ENCODE data around the gene ATG16L2.
"Not testable (repeated sequence)": the region's sequence is repeated elsewhere in the genome, so short reads cannot be mapped to it uniquely, and the experiment has no call there.

ATG16L2 gene

DNA sequence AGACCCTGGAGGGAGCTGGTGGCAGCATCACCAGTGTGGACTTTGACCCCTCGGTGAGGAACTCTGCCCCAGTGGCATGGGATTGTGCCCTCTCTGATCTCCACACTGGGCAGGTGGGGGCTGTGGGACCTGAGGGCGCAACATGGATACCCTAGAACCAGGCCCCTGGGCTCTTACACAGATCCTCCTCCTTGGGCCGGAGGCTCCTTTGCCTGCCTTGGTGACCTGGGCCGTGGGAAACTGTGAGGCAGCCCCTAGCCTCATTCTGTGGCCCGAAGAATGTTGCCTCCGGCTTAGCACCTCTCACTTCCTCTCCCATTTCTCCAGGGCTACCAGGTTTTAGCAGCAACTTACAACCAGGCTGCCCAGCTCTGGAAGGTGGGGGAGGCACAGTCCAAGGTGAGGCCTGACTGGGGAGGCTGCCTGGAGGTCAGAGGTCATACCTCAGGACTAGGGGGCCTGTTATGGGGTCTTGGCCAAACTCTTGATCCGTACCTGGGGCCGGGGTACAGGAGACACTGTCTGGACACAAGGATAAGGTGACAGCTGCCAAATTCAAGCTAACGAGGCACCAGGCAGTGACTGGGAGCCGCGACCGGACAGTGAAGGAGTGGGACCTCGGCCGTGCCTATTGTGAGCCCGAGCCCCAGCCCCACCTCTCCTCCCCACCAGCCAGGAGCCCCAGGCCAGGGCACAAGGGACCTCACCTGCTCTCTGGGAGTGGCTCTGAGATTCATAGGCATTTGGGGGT, 12.2 kb downstream of the ATG16L2 start:
- no peak for DNase-seq (ENCODE audit: low read depth in 2 of 2)

GRCh38 chr11:72826942-72827480, 12.8 kb downstream of the ATG16L2 start:
- DNase-seq (ENCODE audit: low read depth in 2 of 2) = no peak

DNA sequence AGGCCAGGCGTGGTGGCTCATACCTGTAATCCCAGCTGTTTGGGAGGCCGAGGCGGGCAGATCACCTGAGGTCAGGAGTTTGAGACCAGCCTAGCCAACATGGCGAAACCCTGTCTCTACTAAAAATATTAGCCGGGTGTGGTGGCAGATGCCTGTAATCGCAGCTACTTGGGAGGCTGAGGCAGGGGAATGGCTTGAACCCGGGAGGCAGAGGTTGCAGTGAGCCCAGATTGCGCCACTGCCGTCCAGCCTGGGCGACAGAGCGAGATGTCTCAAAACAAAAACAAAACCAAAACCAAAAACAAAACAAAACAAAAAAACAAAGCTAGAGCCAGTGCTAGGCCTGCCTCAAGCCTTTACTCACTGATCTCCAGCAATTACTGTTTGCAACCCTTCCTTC, 13.4 kb downstream of the ATG16L2 start:
- not testable (repeated sequence) for DNase-seq (ENCODE audit: low read depth in 2 of 2)

- no peak for DNase-seq (ENCODE audit: low read depth in 2 of 2)
These were observed 13.9 kb downstream of the ATG16L2 start for GRCh38 chr11:72828081-72828567.

GRCh38 chr11:72828692-72829101, 14.5 kb downstream of the ATG16L2 start:
- no peak for DNase-seq (ENCODE audit: low read depth in 2 of 2)

- DNase-seq (ENCODE audit: low read depth in 2 of 2) = no peak
These were observed 15.0 kb downstream of the ATG16L2 start for GRCh38 chr11:72829178-72829577.

DNA sequence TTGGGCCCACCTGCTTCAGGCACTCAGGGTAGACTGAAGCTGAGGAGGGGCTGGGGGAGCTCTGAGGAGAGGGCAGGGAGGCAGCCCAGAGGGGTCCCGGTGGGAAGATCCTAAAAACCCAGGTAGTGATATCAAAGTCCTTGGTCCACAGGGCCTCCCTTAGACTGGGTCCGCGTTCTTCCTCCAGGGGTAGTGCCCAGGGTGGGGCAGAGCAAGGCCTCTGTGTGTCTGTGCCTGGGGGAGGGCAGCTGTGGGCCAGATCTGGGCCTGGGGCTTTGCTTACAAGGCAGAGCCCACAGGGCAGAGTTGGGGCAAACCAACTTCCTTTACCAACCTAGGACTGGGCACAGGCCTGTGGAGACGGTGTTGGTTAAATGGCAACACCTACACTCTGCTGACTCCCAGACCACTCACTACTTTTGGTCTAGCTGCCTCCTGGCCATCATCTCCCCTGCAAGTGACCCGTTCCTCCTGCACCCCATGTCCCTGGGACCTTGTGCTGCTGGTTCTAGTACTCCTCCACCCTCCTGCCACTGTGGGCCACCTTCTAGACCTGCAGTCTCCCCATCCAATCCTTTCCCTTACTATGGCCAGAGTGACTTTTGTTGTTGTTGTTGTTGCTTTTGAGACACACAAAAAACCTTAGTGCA, 15.8 kb downstream of the ATG16L2 start:
- DNase-seq (ENCODE audit: low read depth in 2 of 2) = no peak

- no peak for DNase-seq (ENCODE audit: low read depth in 2 of 2)
These were observed 17.5 kb downstream of the ATG16L2 start for GRCh38 chr11:72831521-72832300.

- DNase-seq (ENCODE audit: low read depth in 2 of 2) = no peak
These were observed 18.3 kb downstream of the ATG16L2 start for GRCh38 chr11:72832301-72833082.

DNA sequence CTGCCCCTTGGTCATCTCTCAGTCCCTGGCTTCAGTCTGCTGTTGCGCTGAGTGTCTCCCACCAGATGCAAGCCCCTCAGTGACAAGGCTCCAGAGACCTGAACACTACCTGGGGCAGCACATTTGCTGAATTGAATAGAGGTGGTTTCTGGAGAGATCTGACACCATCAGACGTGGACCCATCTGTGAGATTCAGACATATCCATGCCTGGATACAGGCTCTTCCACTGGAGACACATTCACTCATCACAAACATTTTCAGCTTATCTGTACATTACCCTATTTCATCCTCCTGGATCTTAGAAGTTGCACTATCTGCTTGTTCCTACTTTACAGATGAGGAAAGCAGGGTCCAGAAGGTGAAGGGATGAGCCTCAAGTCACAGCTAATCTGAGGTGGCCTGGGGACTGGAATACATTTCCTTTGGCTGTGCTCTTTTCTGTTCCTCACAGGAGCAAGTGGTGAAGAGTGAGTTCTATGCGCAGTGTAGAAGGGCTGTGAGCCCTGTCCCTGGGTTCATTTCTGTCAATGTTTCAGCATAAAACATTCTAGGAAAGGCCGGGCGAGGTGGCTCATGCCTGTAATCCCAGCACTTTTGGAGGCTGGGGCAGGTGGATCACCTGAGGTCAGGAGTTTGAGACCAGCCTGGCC, 19.0 kb downstream of the ATG16L2 start:
- DNase-seq (ENCODE audit: low read depth in 2 of 2) = no peak

GRCh38 chr11:72833811-72834493, 19.7 kb downstream of the ATG16L2 start:
- no peak for DNase-seq (ENCODE audit: low read depth in 2 of 2)

- DNase-seq (ENCODE audit: low read depth in 2 of 2) = no peak
These were observed 20.7 kb downstream of the ATG16L2 start for GRCh38 chr11:72834905-72835304.

GRCh38 chr11:72836111-72836510, 21.9 kb downstream of the ATG16L2 start:
- DNase-seq (ENCODE audit: low read depth in 2 of 2) = no peak

DNA sequence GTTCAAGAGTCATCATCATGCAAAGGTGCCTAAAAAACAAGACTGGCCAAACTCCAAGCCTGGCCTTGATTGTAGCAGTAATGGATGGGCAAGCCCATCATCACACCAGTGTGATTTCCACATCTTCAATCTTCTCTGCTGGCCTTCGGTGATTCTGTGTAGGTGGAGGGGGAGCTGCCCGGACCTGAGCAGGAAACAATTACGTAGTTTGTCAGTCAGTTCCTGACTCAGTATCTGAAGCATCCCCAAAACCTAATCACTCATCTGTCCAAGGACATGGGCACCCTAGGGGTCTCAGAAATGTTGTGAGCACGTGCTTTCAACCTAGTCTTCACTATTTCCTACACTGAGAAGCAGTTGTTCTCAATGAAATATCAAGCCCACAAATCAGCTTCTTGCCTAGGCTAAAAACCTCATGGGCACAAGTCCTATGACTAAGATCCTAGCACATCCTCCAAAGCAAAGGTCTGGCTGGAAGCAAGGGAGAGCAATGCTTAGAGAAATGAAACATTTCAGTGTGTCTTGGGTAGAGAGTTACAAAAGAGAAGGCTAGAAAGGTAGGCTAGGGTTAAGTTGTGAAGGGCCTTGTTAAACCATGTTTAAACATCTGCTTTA, 24.6 kb downstream of the ATG16L2 start:
- DNase-seq (ENCODE audit: low read depth in 2 of 2) = no peak

GRCh38 chr11:72840780-72841179, 26.6 kb downstream of the ATG16L2 start:
- peak; percentile 71 to 76 for DNase-seq (ENCODE audit: low read depth in 2 of 2)

- no peak for DNase-seq (ENCODE audit: low read depth in 2 of 2)
These were observed 27.2 kb downstream of the ATG16L2 start for GRCh38 chr11:72841397-72841796.

GRCh38 chr11:72842126-72842525, 27.9 kb downstream of the ATG16L2 start:
- DNase-seq (ENCODE audit: low read depth in 2 of 2) = no peak

GRCh38 chr11:72842653-72843330, 28.6 kb downstream of the ATG16L2 start:
- DNase-seq (ENCODE audit: low read depth in 2 of 2) = no peak

DNA sequence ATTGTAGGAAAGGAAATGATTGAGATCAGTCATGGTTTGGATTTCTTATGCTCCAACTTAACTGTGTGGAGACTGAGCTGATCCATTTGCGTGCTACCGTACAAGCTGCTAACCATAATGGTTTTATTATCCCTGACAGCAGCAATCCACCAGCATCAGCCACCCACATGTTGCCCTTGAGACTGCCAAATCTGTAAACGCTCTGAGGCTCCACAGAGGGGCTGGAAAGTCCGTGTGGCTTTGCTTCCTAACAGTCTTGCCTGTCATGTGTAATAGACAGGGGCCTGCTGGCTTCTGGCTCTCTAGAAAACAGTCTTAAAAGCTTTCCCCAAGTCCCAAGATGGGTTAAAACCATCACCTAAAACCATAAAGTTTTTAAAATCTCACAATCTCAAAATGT, 30.1 kb downstream of the ATG16L2 start:
- peak; percentile 52 to 55 for DNase-seq (ENCODE audit: low read depth in 2 of 2)

All from fibroblast of skin of left biceps (primary cell).